Left forelimb (tissue), 1 donor: Measurements from ENCODE around the gene SLCO2A1.

Experiments used
- DNase-seq: peaks from one replicate; pipeline ENCODE4 v3.0.0-alpha.2; 2018; ENCODE audit warnings: low spot score

Gene SLCO2A1

GRCh38 chr3:133899311-133899710 is 130.4 kb downstream of the SLCO2A1 start:
- no peak for DNase-seq

GRCh38 chr3:133897547-133897946 is 132.2 kb downstream of the SLCO2A1 start:
- DNase-seq: no peak

DNA sequence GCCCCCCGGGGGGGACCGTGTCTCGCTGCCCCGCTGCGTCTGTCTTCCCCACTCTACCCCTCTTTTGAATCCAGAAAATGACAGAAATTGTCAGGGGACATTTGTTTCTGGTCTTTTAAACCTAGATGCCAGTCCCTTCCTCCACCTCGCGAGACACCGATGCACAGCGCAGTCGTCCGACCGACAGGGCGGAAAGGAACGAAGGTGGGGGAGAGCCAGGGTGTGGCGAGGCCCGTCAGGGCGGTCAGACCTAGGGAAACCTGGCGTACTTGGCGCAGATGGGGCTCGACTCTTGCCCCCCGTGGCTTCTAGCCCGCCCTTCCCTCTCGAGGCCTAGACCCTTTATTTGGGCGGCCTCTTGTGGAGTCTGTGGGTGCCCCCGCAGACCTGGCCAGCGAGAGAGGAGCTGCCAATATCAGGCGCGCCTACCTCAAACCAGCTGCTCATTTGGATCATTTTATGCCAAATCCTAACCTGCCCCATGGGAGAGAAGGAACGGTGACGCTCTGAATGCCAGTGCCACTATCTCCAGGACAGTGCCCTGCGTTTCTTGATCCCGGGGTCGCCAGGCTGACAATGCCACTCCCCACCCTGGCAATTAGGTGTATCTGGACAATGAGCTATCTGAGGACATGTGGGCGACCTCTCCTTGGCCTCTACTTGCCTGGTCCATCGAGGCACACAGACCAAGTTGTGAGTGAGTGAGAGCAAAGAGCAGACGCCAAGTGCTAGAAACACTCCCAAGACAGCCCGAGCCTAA is 133.5 kb downstream of the SLCO2A1 start:
- no peak for DNase-seq

- DNase-seq: peak; percentile 75
Observed at GRCh38 chr3:133895208-133896001, 134.3 kb downstream of the SLCO2A1 start, which contains the start of gene RAB6B. RAB6B (minus strand) TSS chr3:133895882; CDS start chr3:133895466, 416 bp downstream.

DNA sequence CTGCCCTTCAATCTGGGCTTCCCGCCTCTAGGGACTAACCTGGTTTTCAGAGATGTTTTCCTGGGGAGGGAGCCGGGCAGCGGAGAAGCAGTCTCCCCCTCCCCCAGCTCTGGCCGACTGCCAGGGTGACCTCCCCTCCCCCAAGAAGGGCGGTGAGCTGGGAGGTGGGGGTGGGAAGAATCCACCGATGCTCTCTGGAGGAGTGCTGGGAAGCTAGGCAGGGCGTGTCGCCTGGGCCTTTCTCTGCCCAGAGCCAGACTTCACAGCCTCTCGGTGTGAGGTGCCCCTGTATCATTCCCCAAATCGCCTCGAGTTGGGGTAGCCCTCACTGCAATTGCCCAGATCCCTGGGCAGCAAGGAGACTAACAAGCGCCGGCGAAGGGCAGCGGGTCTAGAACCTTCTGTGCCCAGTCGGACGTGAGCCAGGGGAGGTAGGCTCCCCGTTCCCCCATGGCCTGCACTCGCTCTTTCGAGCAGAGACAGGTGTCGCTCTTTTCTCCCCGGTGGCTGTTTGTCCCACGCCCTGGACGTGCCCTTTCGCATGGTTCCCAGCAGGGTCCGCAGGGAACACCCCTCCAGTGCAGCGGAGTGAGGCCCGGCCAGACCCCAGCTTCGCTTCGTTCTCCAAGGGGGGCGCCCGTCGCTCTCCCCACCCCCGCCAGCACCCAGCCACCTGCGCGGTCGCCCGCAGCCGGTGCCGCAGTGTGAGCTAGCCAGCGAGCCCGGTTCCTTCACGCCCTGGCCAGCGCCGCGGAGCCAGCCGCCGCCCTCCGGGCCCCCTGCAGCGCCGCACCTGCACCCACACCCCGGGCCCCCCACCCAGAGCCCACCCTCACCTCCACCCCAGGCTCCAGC is 135.1 kb downstream of the SLCO2A1 start:
- no peak for DNase-seq

- no peak for DNase-seq
Observed at GRCh38 chr3:133893683-133894352, 135.9 kb downstream of the SLCO2A1 start.

DNA sequence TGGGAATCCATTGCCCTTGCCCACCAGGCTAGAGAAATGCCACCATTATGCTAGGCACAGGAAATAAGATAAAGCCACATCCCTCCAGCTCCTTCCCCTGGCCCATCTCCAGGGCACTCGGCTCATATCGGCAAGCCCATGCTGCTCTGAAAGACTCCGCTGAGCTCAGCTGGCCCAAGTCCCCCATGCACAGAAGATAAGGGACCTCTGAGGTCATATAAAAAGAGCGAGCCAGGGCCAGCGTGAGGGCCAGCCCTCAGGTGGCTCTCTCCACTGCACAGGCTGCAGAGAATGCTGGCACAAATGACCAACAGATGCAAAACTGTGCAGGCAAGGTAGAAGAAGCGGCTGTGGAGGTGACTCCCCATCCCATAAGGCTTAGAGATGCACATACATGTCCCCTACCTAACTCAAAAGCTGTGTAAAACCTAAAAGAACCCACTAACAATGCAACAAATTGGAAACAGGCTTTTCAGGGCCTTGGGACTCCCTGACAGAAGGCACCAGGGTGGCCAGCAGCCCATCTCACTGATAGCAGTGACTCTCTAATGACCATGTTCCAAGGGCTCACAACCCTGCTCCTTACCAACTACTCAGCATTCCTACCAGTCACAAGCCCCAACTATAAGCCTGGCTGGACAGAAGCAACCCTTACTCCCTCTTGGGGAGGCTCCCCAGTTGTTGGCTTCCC is 137.0 kb downstream of the SLCO2A1 start:
- no peak for DNase-seq

GRCh38 chr3:133891662-133892378 is 137.9 kb downstream of the SLCO2A1 start:
- no peak for DNase-seq

GRCh38 chr3:133890972-133891644 is 138.6 kb downstream of the SLCO2A1 start:
- no peak for DNase-seq

DNA sequence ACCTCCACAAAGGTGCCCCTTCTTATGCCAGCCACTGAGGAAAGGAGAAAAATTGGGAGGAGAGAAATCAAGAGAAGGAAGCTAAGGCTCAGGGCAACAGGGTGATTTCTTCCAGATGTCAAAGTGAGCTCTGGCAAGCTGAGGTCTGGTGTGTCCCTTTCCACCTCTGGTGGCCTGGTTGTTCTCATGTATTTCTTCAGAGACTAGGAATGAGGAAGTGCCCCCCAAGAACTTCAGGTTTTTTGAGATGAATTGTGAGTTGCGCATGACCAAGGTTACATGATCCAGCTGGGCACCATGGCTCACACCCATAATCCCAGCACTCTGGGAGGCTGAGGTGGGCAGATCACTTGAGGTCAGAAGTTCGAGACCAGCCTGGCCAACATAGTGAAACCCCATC is 139.7 kb downstream of the SLCO2A1 start:
- DNase-seq: no peak

GRCh38 chr3:133888726-133889340 is 140.9 kb downstream of the SLCO2A1 start:
- no peak for DNase-seq

DNA sequence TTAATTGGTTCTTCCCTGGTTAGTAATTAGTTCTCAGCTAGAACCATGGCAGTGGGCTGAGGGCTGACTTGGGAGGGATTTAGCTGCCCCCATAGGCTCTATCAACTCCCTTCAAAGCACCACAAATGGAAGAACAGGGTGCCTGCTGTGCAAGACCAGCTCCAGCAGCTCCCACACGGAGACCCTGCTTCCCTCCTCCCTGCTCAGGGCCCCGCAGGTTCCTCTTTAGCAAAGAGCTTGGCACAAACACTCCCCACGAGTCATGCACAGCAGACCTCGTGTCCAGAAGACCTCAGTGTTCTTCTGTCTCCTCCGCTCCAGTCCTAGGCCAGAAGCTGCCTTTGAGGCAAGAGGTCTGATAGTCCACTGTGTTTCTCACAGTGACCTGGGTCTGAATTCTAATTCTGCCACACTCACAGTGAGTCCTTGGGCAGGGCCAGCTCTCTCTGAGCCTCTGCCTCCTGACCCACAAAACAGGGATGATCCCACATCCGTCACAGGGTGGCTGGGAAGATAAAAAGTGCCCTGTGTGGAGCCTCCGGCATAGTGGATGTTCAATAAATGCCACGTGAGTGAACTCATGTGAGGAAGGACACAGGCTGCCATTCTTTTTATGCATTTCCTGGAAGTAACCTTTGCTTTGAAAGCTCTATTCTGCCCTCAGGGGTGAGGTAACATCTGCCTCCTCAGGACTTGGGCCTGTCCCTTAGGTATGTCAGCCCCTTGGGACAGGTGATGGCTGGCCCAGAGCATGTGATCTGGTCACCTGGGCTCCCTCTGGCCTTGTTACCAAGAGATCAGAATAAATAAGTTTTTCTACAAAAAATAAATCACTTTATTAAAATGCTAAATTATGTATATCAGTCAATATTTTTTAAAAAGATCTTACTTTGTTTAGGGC is 141.7 kb downstream of the SLCO2A1 start:
- DNase-seq: no peak

DNA sequence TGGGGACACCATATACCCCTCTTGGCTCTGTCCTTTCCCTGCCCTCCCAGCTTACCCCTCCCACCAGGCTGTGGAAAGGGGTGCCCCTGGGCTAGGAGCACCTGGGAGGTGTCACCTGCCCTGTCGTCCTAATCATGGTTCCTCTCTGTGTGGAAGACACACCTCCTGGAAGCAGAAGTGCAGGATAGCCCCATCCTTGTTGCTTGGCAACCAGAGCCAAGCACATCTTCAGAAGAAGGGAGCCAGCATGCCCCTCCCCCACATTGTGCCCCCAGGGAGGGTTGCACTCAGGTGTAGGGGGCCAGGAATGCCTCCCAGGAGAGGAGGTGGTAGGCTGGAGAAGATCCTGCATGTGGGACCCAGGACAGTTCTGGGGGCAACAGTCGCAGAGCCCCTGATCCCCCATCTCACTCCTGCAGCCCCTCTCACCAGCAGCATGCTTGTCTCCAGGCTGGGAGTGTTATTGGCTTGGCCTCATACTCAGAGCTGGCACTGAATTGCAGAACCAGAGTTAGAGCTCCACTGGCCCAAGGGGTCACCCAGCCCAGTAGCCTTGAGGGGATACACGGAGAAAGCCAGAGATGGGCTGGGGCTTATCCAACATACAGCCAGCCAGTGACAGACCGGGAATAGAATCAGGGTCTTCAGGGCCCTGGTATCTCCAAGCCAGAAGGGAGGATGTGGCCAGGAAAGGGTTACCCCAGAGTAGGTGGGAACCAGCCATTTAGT is 142.5 kb downstream of the SLCO2A1 start:
- no peak for DNase-seq

DNA sequence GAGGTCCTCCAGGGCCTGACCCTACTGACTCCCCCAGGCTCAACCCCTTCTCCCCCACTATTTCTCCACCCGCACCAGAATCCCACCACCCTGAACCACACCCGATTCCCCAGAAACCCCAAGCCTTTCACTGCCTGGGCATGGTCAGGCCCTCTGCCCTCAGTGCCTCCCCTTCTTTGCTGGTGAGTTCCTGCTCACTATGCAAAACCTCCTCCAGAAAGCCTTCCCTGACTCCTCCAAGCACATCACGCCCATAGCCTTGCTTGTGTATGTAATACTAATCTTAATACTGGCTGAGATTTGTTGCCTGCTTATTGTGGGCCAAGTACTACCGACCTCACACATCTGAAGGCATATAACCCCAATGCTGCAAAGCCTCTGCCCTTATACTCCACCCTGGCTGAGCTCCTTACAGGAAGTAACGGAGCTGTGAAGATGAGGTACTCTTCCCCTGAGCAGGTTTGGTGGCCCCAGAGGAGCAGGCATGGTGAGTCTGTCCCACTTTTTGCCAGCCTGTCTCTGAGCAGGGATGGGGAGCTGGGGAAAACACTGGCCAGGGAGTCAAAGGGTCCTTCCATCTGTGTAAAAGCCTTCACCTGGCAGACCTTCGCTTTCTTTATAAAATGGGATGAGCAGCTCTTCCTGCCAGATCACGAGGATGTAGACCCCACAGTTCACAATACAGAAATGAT is 143.5 kb downstream of the SLCO2A1 start:
- DNase-seq: no peak

DNA sequence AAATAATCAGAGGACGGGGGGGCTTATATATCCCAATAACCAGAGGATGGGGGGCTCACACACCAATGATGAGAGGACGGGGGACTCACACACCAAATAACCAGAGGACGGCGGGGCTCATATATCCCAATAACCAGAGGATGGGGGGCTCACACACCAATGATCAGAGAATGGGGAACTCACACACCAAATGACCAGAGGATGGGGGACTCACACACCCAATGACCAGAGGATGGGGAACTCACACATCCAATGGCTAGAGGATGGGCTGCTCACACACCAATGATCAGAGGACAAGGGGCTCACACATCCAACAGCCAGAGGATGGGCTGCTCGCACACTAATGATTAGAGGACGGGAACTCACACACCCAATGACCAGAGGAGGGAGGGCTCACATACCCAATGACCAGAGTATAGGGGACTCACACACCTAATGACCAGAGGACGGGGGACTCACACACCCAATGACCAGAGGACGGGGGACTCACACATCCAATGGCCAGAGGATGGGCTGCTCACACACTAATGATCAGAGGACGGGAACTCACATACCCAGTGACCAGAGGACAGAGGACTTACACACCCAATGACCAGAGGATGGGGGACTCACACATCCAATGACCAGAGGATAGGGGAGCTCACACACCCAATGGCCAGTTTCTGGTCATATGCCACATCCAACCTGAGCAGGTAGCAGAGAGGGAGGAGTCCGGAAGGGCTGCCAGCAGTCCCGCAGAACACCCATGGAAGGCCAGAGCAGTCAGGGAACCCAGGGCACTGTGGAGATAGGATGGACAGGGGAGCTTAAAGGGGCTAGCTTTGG is 144.6 kb downstream of the SLCO2A1 start:
- DNase-seq: no peak
